GM06990 (cell line): ENCODE results near the gene GOLM1.

ENCODE experiments used
- DNase-seq: peaks from one replicate; pipeline ENCODE4 v3.0.0-alpha.2; 2011; ENCODE audit not compliant: insufficient read length; ENCODE audit errors: extremely low read depth
- H3K27me3 ChIP-seq: replicated peaks from 2 replicates; pipeline ENCODE4 v1.6.0; 2011; ENCODE audit warnings: low read length; ENCODE audit not compliant: control insufficient read depth, insufficient read depth
- H3K36me3 ChIP-seq: 2 replicates; pipeline ENCODE4 v1.5.1; 2011; ENCODE audit warnings: low read length; ENCODE audit not compliant: control insufficient read depth, insufficient read depth
- H3K4me3 ChIP-seq: replicated peaks from 2 replicates; pipeline ENCODE4 v1.5.1; 2011; ENCODE audit warnings: low read depth, mild to moderate bottlenecking, control low read depth, low read length
- CTCF ChIP-seq: IDR thresholded peaks from 2 replicates; pipeline ENCODE4 v1.5.1; 2011; ENCODE audit warnings: low read length, control low read depth, mild to moderate bottlenecking, inconsistent platforms; ENCODE audit not compliant: insufficient read depth, poor library complexity, severe bottlenecking

GOLM1 gene

GRCh38 chr9:86073839-86074238 is 25.5 kb downstream of the GOLM1 start:
- H3K27me3 ChIP-seq, result no peaks in the 10 kb centered on the region
- TF ChIP-seq CTCF, result no peak
- H3K4me3 ChIP-seq, result no peak overlapping the region
- DNase-seq, result no peak
- H3K36me3 ChIP-seq, result no peaks in the 10 kb centered on the region

GRCh38 chr9:86072394-86072877 is 26.9 kb downstream of the GOLM1 start:
- H3K27me3 ChIP-seq, result no peaks in the 10 kb centered on the region
- TF ChIP-seq CTCF, result no peak
- no peaks in the 10 kb centered on the region for H3K36me3 ChIP-seq
- DNase-seq, result no peak
- no peak overlapping the region for H3K4me3 ChIP-seq

- H3K36me3 ChIP-seq, result no peaks in the 10 kb centered on the region
- H3K27me3 ChIP-seq, result no peaks in the 10 kb centered on the region
- TF ChIP-seq CTCF, result no peak
- DNase-seq, result no peak
- H3K4me3 ChIP-seq, result no peak overlapping the region
These were observed 30.0 kb downstream of the GOLM1 start for GRCh38 chr9:86069206-86069869.

DNA sequence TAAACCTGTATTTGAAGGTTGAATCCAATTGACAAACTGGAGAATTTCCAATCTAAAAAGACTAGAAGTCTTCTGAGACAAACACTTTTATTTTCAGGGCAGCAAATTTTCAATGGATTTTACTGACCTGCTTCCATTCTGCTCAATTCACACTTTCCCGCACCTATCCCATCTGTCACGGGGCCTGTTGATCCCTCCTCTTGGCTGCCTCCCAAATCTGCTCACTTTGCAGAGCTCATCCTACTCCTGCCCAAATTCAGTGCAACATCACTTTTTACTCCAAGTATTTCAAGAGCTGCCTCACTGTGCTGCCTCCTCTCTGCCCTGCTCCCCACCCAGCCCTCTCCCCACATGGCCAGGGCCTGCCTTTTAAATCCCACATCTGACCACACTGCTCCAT is 35.1 kb downstream of the GOLM1 start:
- no peak for DNase-seq
- no peak for TF ChIP-seq CTCF
- Histone ChIP-seq H3K36me3 (no peaks in the 10 kb centered on the region), H3K4me3 (no peak overlapping the region), H3K27me3 (no peaks in the 10 kb centered on the region)

DNA sequence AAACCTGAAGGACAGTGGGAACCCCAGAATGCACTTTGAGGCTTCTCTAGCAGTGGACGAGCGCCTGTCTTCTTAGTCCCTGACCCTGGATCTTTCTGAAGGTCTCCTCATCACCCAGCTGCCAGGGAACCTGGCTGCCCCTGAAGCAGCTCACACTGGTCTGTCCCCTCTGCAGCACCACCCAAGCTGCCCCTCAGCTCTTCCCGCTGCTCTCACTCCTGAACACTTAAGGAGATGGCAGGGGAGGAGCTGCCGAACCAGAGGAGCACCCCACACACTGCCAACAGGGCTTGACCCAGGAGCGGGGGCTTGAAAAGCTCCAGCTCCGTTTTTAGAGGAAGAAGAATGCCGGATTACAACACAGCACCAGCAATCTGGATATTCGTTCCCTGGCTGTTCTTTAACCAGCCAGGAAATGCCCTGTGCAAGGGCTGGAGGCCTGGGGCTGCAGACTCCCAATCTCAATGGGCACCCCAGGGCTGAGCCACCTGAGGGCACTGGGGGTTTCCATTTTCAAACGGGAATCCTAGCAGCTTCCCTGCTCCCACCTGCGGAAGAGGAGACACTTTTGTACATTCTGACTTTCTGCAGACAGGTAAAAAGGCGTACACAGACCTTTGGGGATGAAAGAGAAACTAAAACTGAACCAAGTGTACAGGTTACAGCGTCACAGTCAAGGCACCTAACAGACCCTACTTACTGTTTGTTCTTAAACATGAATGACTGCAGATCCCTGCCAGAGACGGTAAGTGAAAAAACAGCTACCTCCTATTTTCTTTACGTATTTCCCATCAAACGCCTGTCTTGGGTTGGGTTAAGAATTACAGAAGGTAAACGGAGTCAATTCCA is 36.3 kb downstream of the GOLM1 start:
- TF ChIP-seq CTCF, result no peak
- no peaks in the 10 kb centered on the region for H3K36me3 ChIP-seq
- no peaks in the 10 kb centered on the region for H3K27me3 ChIP-seq
- H3K4me3 ChIP-seq, result no peak overlapping the region
- no peak for DNase-seq
